ENCODE data around the gene ZNF333. TPM values are rescaled to one million over a fixed set of nuclear protein-coding genes. Genes with fewer than 3 reads are reported as not detected.

Gene ZNF333
- total RNA-seq, 1 experiment from 2014 or later, result 6.0 TPM

GRCh38 chr19:14748601-14749000 lies 58.8 kb downstream of the ZNF333 start:
- Histone ChIP-seq H3K14ac (ENCODE audit: insufficient read depth, low read length) (no peak overlapping the region), H3K27me3 (ENCODE audit: insufficient read depth, low read length) (no peaks in the 10 kb centered on the region), H2AK5ac (ENCODE audit: insufficient read length, low read length) (no peak overlapping the region), H4K20me1 (ENCODE audit: control insufficient read depth, insufficient read depth, insufficient read length) (no peaks in the 10 kb centered on the region), H3T11ph (ENCODE audit: low read length) (no peak overlapping the region), H3K23me2 (ENCODE audit: insufficient read length, low read depth, low read length, poor library complexity, severe bottlenecking) (no peaks in the 10 kb centered on the region), H3K56ac (ENCODE audit: insufficient read length, low read depth, low read length) (no peak overlapping the region), H2AFZ (ENCODE audit: low read length) (no peak overlapping the region), H3K9me3 (ENCODE audit: control insufficient read depth, low read depth, low read length) (no peaks in the 10 kb centered on the region), H4K5ac (ENCODE audit: insufficient read length, low read depth, low read length) (no peak overlapping the region), H3K23ac (ENCODE audit: insufficient read length, low read depth, low read length) (no peak overlapping the region), H3K79me1 (ENCODE audit: insufficient read depth, low read depth, low read length, poor library complexity, severe bottlenecking) (no peaks in the 10 kb centered on the region), H4K8ac (replicated peaks; ENCODE audit: insufficient read length, low read depth, low read length) (no peak overlapping the region), H3K27ac (ENCODE audit: insufficient read length, low read depth, low read length) (no peak overlapping the region), H2BK15ac (ENCODE audit: low read depth, low read length) (no peak overlapping the region), H3K4ac (ENCODE audit: low read depth, low read length) (no peak overlapping the region), H3K9ac (ENCODE audit: extremely low read depth, insufficient read length, low read length) (no peak overlapping the region), H2BK12ac (ENCODE audit: insufficient read length, low read depth, low read length) (no peak overlapping the region), H2BK5ac (ENCODE audit: insufficient read length, low read length) (no peak overlapping the region), H3K79me2 (ENCODE audit: insufficient read depth, low read length) (no peaks in the 10 kb centered on the region), H3K4me1 (ENCODE audit: insufficient read depth, low read length) (no peaks in the 10 kb centered on the region), H3K4me2 (ENCODE audit: insufficient read depth, insufficient read length, low read length) (no peak overlapping the region), H3K18ac (ENCODE audit: insufficient read length, low read depth, low read length) (no peak overlapping the region), H2BK120ac (ENCODE audit: low read depth, low read length, poor library complexity, severe bottlenecking) (no peak overlapping the region), H4K91ac (ENCODE audit: insufficient read length, low read depth, low read length) (no peak overlapping the region), H2BK20ac (ENCODE audit: low read depth, low read length, poor library complexity, severe bottlenecking) (no peak overlapping the region)
- Mint-ChIP-seq H3K4me3 (no peak overlapping the region), H3K27ac (no peak overlapping the region), H3K9me3 (peaks cover 10 to 55% of the 10 kb centered on the region in 2 experiments), H3K4me1 (no peaks in the 10 kb centered on the region), H3K36me3 (ENCODE audit: insufficient read depth in 1 of 3, low read depth in 3 of 3) (peaks cover 3 to 19% (median 14%) of the 10 kb centered on the region in 3 experiments; a peak in 6 of 7 replicates), H3K27me3 (ENCODE audit: low read depth) (no peaks in the 10 kb centered on the region; the same call in 1 of the 2 replicates)
- DNase-seq, result no peak
- no CpG with 5 or more reads among the region's 6 CpGs for WGBS (ENCODE audit: extremely low coverage, insufficient read length, low lambda C conversion rate)
- TF ChIP-seq, protein P1, sequence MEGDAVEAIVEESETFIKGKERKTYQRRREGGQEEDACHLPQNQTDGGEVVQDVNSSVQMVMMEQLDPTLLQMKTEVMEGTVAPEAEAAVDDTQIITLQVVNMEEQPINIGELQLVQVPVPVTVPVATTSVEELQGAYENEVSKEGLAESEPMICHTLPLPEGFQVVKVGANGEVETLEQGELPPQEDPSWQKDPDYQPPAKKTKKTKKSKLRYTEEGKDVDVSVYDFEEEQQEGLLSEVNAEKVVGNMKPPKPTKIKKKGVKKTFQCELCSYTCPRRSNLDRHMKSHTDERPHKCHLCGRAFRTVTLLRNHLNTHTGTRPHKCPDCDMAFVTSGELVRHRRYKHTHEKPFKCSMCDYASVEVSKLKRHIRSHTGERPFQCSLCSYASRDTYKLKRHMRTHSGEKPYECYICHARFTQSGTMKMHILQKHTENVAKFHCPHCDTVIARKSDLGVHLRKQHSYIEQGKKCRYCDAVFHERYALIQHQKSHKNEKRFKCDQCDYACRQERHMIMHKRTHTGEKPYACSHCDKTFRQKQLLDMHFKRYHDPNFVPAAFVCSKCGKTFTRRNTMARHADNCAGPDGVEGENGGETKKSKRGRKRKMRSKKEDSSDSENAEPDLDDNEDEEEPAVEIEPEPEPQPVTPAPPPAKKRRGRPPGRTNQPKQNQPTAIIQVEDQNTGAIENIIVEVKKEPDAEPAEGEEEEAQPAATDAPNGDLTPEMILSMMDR (conservative IDR thresholded peaks at IDR 0.05), result no peak
